BLaER1 treated with 17β-estradiol and CSF1 and Interleukin-3, amounts not matched to agents 10 nM and 100 nM (cell line): ENCODE measurements around the gene CHMP6.

Experiments
- H3K27ac ChIP-seq, 11 experiments: shearing (Covaris generic); formaldehyde crosslinking; 2 replicates each; pipeline ENCODE4 v1.8.1; 2022
- H3K27me3 ChIP-seq, 11 experiments: shearing (Covaris generic); formaldehyde crosslinking; 2 replicates each; pipeline ENCODE4 v1.8.1; 2022
- H3K36me3 ChIP-seq, 11 experiments: shearing (Covaris generic); formaldehyde crosslinking; 2 replicates each; pipeline ENCODE4 v1.8.1; 2022
- H3K4me1 ChIP-seq, 10 experiments: shearing (Covaris generic); formaldehyde crosslinking; 2 replicates each; pipeline ENCODE4 v1.8.1; 2022
- H3K4me2 ChIP-seq, 11 experiments: shearing (Covaris generic); formaldehyde crosslinking; 2 replicates each; pipeline ENCODE4 v1.8.1; 2022
- H3K4me3 ChIP-seq, 10 experiments: shearing (Covaris generic); formaldehyde crosslinking; 2 replicates each; pipeline ENCODE4 v1.8.1; 2022
- H3K9ac ChIP-seq, 11 experiments: shearing (Covaris generic); formaldehyde crosslinking; 2 replicates each; pipeline ENCODE4 v1.8.1; 2022
- H3K9me3 ChIP-seq, 11 experiments: shearing (Covaris generic); formaldehyde crosslinking; replicated peaks in 1 of 11; 2 replicates each; pipeline ENCODE4 v1.8.1; 2022
- H4K20me1 ChIP-seq, 11 experiments: shearing (Covaris generic); formaldehyde crosslinking; 2 replicates each; pipeline ENCODE4 v1.8.1; 2022
- Cebpa-rat ChIP-seq, 11 experiments: shearing (Covaris generic); IDR thresholded peaks; 2 replicates each; pipeline ENCODE4 v1.8.1; 2022

CHMP6 gene

DNA sequence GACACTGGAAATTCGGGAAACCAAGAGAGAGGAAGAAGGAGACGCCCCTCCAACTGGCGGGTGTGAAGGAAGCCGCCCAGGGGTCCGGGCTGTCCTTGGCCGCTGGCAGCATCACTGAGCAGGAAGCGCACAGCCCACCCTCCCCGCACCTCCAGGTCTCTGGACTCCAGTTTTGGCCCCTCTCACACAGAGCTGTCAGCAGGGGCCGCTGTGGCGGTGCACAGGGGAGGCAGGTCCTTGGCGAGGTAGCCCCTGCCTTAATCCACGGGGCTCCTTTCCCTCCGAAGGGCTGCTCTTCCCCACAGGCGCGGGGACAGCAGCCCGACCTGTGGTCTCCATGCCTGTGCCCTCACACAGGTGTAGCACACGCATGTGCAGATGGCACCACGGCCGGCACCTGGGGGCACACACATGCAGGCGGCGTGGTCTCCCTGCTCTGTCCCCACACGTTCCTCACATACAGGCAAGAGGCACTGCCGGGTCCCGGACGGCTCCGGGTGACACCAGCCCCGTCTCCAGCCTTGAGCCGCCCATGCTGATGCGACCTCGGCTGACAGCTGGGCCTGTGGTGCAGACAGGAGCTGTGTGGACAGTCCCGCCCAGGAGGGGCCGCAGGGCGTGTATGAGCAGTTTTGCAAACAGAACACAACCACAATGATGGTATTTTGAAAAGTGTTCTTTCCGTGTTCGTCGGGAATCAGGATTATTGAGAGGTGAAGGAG, 26.6 kb upstream of the CHMP6 start:
- Histone ChIP-seq H4K20me1 (peaks cover 0 to 75% (median 23%) of the 10 kb centered on the region in 11 experiments; a peak in 15 of 22 replicates), H3K4me1 (peaks cover 11 to 38% (median 33%) of the 10 kb centered on the region in 10 experiments), H3K9me3 (no peaks in the 10 kb centered on the region), H3K36me3 (peaks cover 4 to 38% (median 20%) of the 10 kb centered on the region in 11 experiments; a peak in 19 of 22 replicates), H3K4me2 (no peak overlapping the region), H3K27ac (no peak overlapping the region), H3K27me3 (peaks cover 0 to 6% (median 0%) of the 10 kb centered on the region in 11 experiments; a peak in 5 of 22 replicates), H3K9ac (no peak overlapping the region), H3K4me3 (no peak overlapping the region)
- no peak for TF ChIP-seq Cebpa-rat (IDR thresholded peaks at IDR 0.05)

DNA sequence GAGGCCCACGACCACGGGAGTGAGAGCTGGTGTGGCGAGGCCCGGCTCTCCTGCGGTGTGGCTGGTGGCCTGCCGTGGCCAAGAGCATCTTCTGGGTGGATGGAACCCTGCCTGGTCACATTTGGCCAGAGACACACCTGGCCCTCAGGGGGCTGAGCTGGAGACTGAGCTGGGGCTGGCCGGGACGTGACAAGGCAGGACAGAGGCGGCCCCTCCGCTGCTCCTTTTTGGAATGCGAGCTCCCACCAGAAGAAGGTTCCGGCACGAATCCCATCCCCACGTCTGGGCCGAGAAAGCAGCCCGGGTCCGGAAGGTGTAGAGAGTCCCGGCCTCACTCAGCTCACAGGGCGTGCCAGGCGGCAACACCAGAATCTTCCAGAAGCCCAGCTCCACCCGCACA, 26.0 kb upstream of the CHMP6 start:
- Histone ChIP-seq H3K4me2 (no peak overlapping the region), H3K36me3 (peaks cover 4 to 32% (median 19%) of the 10 kb centered on the region in 11 experiments; a peak in 19 of 22 replicates), H3K9me3 (no peaks in the 10 kb centered on the region)

DNA sequence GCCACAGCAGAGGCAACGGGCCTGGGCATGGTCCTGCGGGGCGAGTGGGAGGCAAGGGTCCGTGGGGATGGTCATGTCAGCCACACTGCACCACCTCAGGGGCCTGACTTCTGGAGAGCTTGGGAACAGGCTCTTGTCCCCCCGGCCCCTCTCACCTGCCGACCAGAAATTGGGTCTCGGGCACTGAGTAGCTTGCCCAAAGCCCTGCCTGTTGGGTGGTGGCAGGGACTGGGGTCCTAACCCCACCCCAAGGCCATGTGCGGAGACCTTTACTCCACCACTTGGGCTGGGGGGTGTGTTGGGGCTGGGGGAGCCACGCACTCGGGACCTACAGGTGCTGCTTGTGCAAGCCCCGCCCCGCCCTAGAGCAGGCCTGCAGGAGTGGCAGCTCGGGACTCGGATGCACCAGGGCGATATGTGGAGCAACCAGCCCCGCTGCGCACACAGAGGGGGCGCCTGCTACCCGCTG, 24.2 kb upstream of the CHMP6 start:
- Histone ChIP-seq H3K9ac (no peak overlapping the region), H3K4me3 (no peak overlapping the region), H3K27ac (no peak overlapping the region), H3K27me3 (peaks cover 0 to 23% (median 13%) of the 10 kb centered on the region in 11 experiments; a peak in 13 of 22 replicates), H4K20me1 (peaks cover 0 to 63% (median 9%) of the 10 kb centered on the region in 11 experiments; a peak in 10 of 22 replicates), H3K4me2 (no peak overlapping the region), H3K9me3 (no peaks in the 10 kb centered on the region), H3K36me3 (peaks cover 4 to 23% (median 19%) of the 10 kb centered on the region in 11 experiments; a peak in 19 of 22 replicates), H3K4me1 (peaks cover 20 to 47% (median 41%) of the 10 kb centered on the region in 10 experiments)
- no peak for TF ChIP-seq Cebpa-rat (IDR thresholded peaks at IDR 0.05)

More for the DNA sequence above, 26.0 kb upstream of the CHMP6 start:
- TF ChIP-seq Cebpa-rat (IDR thresholded peaks at IDR 0.05), result no peak
- no peak overlapping the region for H3K27ac ChIP-seq
- peaks cover 0 to 70% (median 23%) of the 10 kb centered on the region in 11 experiments; a peak in 14 of 22 replicates for H4K20me1 ChIP-seq
- H3K27me3 ChIP-seq, result peaks cover 0 to 12% (median 5%) of the 10 kb centered on the region in 11 experiments; a peak in 11 of 22 replicates
- H3K9ac ChIP-seq, result no peak overlapping the region
- H3K4me3 ChIP-seq, result no peak overlapping the region
- H3K4me1 ChIP-seq, result peaks cover 17 to 44% (median 39%) of the 10 kb centered on the region in 10 experiments

DNA sequence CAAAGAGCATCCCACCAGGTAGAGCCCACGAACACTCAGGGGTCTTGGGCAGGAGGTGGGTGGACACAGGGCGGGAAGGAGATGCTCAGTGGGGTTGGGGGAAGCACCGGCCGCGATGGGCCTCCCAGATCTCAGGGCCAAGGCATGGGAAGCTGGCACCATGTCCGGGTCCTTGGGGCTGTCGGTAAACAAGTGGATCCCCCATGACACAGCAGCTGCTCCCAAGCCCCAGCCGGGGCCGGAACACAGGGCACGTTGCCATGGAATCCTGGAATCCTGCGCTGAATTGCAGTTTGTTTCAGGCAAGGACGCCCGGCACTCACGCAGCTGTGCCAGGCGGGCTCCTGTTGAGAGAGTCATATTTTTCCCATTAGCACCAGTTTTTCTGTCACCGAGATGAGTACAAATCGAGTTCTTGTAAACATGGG, 23.0 kb upstream of the CHMP6 start:
- H3K36me3 ChIP-seq, result peaks cover 4 to 21% (median 19%) of the 10 kb centered on the region in 11 experiments; a peak in 19 of 22 replicates
- no peak for TF ChIP-seq Cebpa-rat (IDR thresholded peaks at IDR 0.05)
- no peaks in the 10 kb centered on the region for H3K9me3 ChIP-seq
- peak overlapping the region; percentile 79 to 92 (median 81); a peak in 19 of 22 replicates for H3K4me2 ChIP-seq
- H3K9ac ChIP-seq, result 0 out of 22 replicates have a peak overlapping the region, but pooled peaks of 3 of the 11 experiments have one; percentile 1 to 48 (median 29)
- peaks cover 0 to 32% (median 13%) of the 10 kb centered on the region in 11 experiments; a peak in 14 of 22 replicates for H3K27me3 ChIP-seq
- peaks cover 20 to 49% (median 41%) of the 10 kb centered on the region in 10 experiments for H3K4me1 ChIP-seq
- H3K27ac ChIP-seq, result no peak overlapping the region; a peak in 1 of 22 replicates
- H3K4me3 ChIP-seq, result no peak overlapping the region
- peaks cover 0 to 60% (median 9%) of the 10 kb centered on the region in 11 experiments; a peak in 9 of 22 replicates for H4K20me1 ChIP-seq

DNA sequence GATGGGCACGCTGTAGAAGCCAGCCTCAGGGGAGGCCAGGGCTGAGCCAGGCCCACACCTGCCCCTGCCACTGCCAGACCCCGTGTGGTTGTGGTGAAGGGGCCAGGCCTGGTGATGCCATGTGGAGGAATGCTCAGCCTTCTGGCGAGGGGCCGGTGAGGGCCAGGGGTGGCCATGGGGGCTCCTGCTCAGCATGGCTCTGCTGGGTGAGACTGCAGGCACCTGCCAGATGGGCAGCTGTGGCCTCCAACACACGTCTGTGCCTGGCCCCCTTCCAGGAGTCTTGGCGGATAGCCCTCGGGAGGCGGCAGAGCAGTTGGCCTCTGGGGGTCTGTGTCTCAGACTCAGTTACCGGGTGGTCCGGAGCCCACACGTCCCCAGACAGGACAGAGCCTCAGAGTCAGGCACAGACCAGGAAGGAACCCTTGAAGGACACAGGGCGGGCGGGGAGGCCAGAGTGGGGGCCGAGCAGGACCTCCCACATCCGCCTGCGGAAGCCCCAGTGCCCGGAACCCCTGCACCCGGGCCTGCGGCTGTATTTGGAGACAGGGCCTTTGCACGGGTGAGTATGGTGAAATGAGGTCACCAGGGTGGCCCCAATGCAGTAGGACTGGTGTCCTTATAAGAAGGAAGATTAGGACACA, 22.5 kb upstream of the CHMP6 start:
- Histone ChIP-seq H3K27me3 (peaks cover 0 to 37% (median 15%) of the 10 kb centered on the region in 11 experiments; a peak in 14 of 22 replicates), H4K20me1 (peaks cover 0 to 57% (median 9%) of the 10 kb centered on the region in 11 experiments; a peak in 9 of 22 replicates), H3K9ac (peak overlapping the region in 9 of 11 experiments; percentile 1 to 48 (median 42); a peak in 8 of 22 replicates), H3K9me3 (no peaks in the 10 kb centered on the region), H3K4me3 (no peak overlapping the region), H3K4me2 (peak overlapping the region; percentile 79 to 92 (median 81)), H3K4me1 (peaks cover 20 to 49% (median 41%) of the 10 kb centered on the region in 10 experiments), H3K36me3 (peaks cover 4 to 17% (median 16%) of the 10 kb centered on the region in 11 experiments; a peak in 19 of 22 replicates), H3K27ac (peak overlapping the region in 5 of 11 experiments; percentile 3 to 29 (median 6); a peak in 5 of 22 replicates)
- no peak for TF ChIP-seq Cebpa-rat (IDR thresholded peaks at IDR 0.05)

GRCh38 chr17:80969674-80970043, 22.0 kb upstream of the CHMP6 start:
- no peak for TF ChIP-seq Cebpa-rat (IDR thresholded peaks at IDR 0.05)
- H3K36me3 ChIP-seq, result peaks cover 4 to 12% (median 11%) of the 10 kb centered on the region in 11 experiments; a peak in 19 of 22 replicates
- H3K4me2 ChIP-seq, result peak overlapping the region; percentile 79 to 92 (median 81)
- no peak overlapping the region for H3K4me3 ChIP-seq
- H3K9me3 ChIP-seq, result no peaks in the 10 kb centered on the region
- H3K4me1 ChIP-seq, result peaks cover 20 to 49% (median 41%) of the 10 kb centered on the region in 10 experiments
- H3K9ac ChIP-seq, result peak overlapping the region in 7 of 11 experiments; percentile 5 to 48 (median 45); a peak in 9 of 22 replicates
- H3K27ac ChIP-seq, result peak overlapping the region in 6 of 11 experiments; percentile 3 to 29 (median 8); a peak in 4 of 22 replicates
- peaks cover 0 to 37% (median 15%) of the 10 kb centered on the region in 11 experiments; a peak in 14 of 22 replicates for H3K27me3 ChIP-seq
- peaks cover 0 to 52% (median 9%) of the 10 kb centered on the region in 11 experiments; a peak in 9 of 22 replicates for H4K20me1 ChIP-seq

DNA sequence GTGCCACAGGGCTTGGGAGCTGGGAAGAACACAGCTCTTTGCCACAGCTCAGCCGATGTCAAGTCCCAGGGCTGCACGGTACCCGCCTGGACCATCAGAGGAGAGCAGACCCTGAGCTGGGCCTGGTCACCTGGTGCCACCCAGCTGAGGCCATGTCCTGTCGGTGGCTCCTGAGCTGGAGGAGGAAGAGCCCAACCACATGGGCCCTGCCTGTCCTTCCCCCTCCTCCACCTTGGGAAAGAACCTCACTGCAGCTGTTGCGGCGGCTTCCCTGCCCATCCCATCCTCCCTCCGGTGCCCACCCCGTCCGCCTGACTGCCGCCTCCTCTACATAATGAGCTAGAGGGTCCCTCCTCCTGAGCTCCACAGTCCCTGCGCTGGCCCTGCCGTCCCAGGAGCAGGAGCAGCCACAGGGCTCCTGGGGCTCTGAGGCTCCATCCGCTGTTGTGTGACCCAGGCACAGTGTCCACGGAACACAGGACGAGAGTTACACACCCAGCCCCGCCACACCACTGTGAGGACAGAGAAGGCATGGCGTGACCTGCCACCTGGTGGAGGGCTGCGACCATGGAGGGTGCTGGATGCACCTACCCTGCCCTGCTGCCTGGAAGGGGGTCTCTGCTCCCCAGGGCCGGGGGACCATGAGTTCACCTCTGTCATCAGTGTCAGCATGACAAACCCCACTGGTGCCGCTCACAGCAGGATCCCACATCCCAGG, 21.4 kb upstream of the CHMP6 start:
- peak overlapping the region; percentile 79 to 92 (median 81) for H3K4me2 ChIP-seq
- H3K4me3 ChIP-seq, result peak overlapping the region in 3 of 10 experiments; percentile 11 to 20 (median 15); a peak in 4 of 20 replicates
- peak overlapping the region in 10 of 11 experiments; percentile 5 to 48 (median 38); a peak in 11 of 22 replicates for H3K9ac ChIP-seq

More for the DNA sequence above, 21.4 kb upstream of the CHMP6 start:
- peaks cover 0 to 46% (median 9%) of the 10 kb centered on the region in 11 experiments; a peak in 9 of 22 replicates for H4K20me1 ChIP-seq
- H3K36me3 ChIP-seq, result peaks cover 4 to 6% (median 5%) of the 10 kb centered on the region in 11 experiments; a peak in 16 of 22 replicates
- no peak for TF ChIP-seq Cebpa-rat (IDR thresholded peaks at IDR 0.05)
- H3K9me3 ChIP-seq, result no peaks in the 10 kb centered on the region
- H3K4me1 ChIP-seq, result peaks cover 20 to 49% (median 41%) of the 10 kb centered on the region in 10 experiments
- H3K27me3 ChIP-seq, result peaks cover 0 to 37% (median 15%) of the 10 kb centered on the region in 11 experiments; a peak in 14 of 22 replicates
- H3K27ac ChIP-seq, result peak overlapping the region in 6 of 11 experiments; percentile 3 to 29 (median 9); a peak in 5 of 22 replicates
